ENCODE measurements around the gene CFD. TPM values are rescaled to one million over a fixed set of nuclear protein-coding genes. Genes with fewer than 3 reads are reported as not detected.

The CFD gene
- total RNA-seq, 1 experiment from 2014 or later, result 1.7 TPM

GRCh38 chr19:884420-885211 is 25.2 kb downstream of the CFD start (continued):
- TF ChIP-seq, protein P1, sequence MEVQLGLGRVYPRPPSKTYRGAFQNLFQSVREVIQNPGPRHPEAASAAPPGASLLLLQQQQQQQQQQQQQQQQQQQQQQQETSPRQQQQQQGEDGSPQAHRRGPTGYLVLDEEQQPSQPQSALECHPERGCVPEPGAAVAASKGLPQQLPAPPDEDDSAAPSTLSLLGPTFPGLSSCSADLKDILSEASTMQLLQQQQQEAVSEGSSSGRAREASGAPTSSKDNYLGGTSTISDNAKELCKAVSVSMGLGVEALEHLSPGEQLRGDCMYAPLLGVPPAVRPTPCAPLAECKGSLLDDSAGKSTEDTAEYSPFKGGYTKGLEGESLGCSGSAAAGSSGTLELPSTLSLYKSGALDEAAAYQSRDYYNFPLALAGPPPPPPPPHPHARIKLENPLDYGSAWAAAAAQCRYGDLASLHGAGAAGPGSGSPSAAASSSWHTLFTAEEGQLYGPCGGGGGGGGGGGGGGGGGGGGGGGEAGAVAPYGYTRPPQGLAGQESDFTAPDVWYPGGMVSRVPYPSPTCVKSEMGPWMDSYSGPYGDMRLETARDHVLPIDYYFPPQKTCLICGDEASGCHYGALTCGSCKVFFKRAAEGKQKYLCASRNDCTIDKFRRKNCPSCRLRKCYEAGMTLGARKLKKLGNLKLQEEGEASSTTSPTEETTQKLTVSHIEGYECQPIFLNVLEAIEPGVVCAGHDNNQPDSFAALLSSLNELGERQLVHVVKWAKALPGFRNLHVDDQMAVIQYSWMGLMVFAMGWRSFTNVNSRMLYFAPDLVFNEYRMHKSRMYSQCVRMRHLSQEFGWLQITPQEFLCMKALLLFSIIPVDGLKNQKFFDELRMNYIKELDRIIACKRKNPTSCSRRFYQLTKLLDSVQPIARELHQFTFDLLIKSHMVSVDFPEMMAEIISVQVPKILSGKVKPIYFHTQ (CRISPR knock-in tag; IDR thresholded peaks at IDR 0.05), result no peak
- TF ChIP-seq, protein P2, sequence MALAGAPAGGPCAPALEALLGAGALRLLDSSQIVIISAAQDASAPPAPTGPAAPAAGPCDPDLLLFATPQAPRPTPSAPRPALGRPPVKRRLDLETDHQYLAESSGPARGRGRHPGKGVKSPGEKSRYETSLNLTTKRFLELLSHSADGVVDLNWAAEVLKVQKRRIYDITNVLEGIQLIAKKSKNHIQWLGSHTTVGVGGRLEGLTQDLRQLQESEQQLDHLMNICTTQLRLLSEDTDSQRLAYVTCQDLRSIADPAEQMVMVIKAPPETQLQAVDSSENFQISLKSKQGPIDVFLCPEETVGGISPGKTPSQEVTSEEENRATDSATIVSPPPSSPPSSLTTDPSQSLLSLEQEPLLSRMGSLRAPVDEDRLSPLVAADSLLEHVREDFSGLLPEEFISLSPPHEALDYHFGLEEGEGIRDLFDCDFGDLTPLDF (CRISPR knock-in tag; IDR thresholded peaks at IDR 0.05), result no peak
- TF ChIP-seq ZNF423 (CRISPR knock-in tag; IDR thresholded peaks at IDR 0.05), result no peak
- no peak for TF ChIP-seq RELA (CRISPR knock-in tag; IDR thresholded peaks at IDR 0.05; ENCODE audit: borderline replicate concordance)
- TF ChIP-seq, protein P3, sequence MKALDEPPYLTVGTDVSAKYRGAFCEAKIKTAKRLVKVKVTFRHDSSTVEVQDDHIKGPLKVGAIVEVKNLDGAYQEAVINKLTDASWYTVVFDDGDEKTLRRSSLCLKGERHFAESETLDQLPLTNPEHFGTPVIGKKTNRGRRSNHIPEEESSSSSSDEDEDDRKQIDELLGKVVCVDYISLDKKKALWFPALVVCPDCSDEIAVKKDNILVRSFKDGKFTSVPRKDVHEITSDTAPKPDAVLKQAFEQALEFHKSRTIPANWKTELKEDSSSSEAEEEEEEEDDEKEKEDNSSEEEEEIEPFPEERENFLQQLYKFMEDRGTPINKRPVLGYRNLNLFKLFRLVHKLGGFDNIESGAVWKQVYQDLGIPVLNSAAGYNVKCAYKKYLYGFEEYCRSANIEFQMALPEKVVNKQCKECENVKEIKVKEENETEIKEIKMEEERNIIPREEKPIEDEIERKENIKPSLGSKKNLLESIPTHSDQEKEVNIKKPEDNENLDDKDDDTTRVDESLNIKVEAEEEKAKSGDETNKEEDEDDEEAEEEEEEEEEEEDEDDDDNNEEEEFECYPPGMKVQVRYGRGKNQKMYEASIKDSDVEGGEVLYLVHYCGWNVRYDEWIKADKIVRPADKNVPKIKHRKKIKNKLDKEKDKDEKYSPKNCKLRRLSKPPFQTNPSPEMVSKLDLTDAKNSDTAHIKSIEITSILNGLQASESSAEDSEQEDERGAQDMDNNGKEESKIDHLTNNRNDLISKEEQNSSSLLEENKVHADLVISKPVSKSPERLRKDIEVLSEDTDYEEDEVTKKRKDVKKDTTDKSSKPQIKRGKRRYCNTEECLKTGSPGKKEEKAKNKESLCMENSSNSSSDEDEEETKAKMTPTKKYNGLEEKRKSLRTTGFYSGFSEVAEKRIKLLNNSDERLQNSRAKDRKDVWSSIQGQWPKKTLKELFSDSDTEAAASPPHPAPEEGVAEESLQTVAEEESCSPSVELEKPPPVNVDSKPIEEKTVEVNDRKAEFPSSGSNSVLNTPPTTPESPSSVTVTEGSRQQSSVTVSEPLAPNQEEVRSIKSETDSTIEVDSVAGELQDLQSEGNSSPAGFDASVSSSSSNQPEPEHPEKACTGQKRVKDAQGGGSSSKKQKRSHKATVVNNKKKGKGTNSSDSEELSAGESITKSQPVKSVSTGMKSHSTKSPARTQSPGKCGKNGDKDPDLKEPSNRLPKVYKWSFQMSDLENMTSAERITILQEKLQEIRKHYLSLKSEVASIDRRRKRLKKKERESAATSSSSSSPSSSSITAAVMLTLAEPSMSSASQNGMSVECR (CRISPR knock-in tag; IDR thresholded peaks at IDR 0.05; ENCODE audit: borderline replicate concordance), result no peak
- TF ChIP-seq KAT7 (CRISPR knock-in tag; IDR thresholded peaks at IDR 0.05; ENCODE audit: borderline replicate concordance), result no peak

DNA sequence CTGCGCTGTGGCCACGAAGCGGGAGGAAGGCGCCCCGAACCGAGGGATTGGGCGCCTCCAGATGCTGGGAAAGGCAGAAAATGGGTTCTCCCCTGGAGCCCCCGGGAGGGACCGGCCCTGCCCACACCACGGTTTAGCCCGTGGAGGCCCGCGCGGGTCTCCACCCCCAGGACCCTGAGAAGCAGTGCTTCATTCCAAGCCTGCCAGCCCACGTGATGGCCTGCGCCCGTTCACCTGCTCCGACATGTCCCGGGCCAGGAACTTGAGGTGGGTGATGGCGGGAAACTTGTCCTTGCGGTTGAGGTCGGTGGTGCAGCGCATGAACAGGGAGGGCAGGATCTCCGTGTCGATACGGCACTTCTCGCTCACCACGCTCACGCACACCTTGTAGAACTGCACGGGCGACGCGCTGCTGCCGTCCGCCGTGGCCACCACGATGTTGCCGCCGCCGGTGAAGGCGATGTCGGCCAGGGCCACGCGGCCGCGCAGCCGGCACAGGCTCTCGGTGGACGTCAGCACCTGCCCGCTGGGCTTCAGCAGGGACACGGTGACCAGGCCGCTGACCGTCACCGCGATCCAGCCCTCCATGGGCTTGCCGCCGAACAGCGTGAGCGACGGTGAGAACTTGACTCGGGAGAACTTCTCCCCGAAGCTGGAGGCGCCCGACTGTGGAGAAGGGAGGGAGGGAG is 26.2 kb downstream of the CFD start:
- no peaks in the 10 kb centered on the region for H3K4me1 Mint-ChIP-seq

DNA sequence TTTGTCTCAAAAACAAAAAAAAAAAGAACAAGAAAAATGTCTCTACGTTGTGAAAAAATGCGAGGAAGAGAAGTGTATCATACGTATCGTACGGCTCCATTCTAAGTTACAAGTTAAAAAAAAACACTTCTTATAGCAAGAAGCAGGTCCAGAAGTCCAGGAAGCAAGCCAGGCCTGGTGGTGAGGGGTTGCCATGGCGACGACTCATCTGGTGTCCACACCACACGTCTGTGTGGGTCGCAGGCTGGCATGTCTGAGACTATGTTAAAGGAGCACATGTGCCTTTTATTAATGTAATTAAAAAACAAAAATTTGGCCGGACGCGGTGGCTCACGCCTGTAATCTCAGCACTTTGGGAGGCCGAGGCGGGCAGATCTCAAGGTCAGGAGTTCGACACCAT is 27.6 kb downstream of the CFD start:
- H3K27ac Mint-ChIP-seq, result no peak overlapping the region
- H3K27me3 Mint-ChIP-seq (ENCODE audit: low read depth), result no peaks in the 10 kb centered on the region
- H3K4me1 Mint-ChIP-seq, result no peaks in the 10 kb centered on the region
- TF ChIP-seq CBFB (CRISPR knock-in tag; IDR thresholded peaks at IDR 0.05; ENCODE audit: low read depth), result no peak
- peaks cover 4% of the 10 kb centered on the region for H3K36me3 Mint-ChIP-seq
- no peak overlapping the region for H3K4me3 Mint-ChIP-seq
- POLR2A ChIA-PET, result no interaction called here
- no peak for DNase-seq (ENCODE audit: low spot score)
- no peak for ATAC-seq
- no peaks in the 10 kb centered on the region for H3K9me3 Mint-ChIP-seq
- CTCF ChIA-PET, result no interaction called here

More for the DNA sequence above, 26.2 kb downstream of the CFD start:
- ChIA-PET CTCF (no interaction called here), POLR2A (no interaction called here)
- ATAC-seq, result no peak
- Mint-ChIP-seq H3K4me3 (no peak overlapping the region), H3K36me3 (peaks cover 18% of the 10 kb centered on the region), H3K27me3 (ENCODE audit: low read depth) (no peaks in the 10 kb centered on the region), H3K27ac (no peak overlapping the region), H3K9me3 (no peaks in the 10 kb centered on the region)
- TF ChIP-seq NR3C1 (CRISPR knock-in tag; conservative IDR thresholded peaks at IDR 0.05; ENCODE audit: low read depth), result no peak
- TF ChIP-seq RELA (CRISPR knock-in tag; IDR thresholded peaks at IDR 0.05; ENCODE audit: borderline replicate concordance), result 0 out of 2 replicates have a peak, but pooled peaks have one; percentile 41
- no peak for DNase-seq (ENCODE audit: low spot score)

- no peak for ATAC-seq
- H3K27ac Mint-ChIP-seq, result no peak overlapping the region
These were observed 28.1 kb downstream of the CFD start for GRCh38 chr19:887599-887998.

More at GRCh38 chr19:887599-887998, 28.1 kb downstream of the CFD start:
- TF ChIP-seq ZNF219 (CRISPR knock-in tag; IDR thresholded peaks at IDR 0.05; ENCODE audit: borderline replicate concordance) (no peak), ZNF281 (CRISPR knock-in tag; IDR thresholded peaks at IDR 0.05) (no peak)
- no peak for DNase-seq (ENCODE audit: low spot score)
- Mint-ChIP-seq H3K27me3 (ENCODE audit: low read depth) (no peaks in the 10 kb centered on the region), H3K36me3 (no peaks in the 10 kb centered on the region; the same call in 1 of the 2 replicates), H3K4me3 (no peak overlapping the region), H3K4me1 (no peaks in the 10 kb centered on the region), H3K9me3 (no peaks in the 10 kb centered on the region)
- ChIA-PET CTCF (no interaction called here), POLR2A (no interaction called here)

All from WTC11 (cell line).